ENCODE results near the gene ADAMTS19. TPM values are rescaled to one million over a fixed set of nuclear protein-coding genes. Genes with fewer than 3 reads are reported as not detected.

Gene ADAMTS19
- total RNA-seq, 4 donors from 2014 or later: 0.76 TPM; not detected in 3

DNA sequence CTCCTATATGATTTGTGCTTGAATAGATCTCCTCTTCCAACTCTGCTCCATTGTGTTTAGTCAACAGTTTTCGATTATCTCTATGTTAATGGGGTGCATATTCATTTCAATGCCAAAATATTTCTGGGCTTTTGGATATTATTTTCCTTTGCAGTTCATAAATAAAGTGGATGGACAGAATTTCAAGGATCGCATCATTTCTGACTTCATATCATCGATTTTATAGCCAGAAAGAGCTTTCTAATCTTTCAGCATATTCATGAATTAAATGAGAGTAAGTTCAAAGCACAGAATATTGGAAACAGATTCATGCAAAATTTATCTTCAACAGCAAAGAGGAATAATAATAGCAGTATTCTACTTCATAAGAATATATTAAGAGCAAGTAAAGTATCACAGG, 227.8 kb downstream of the ADAMTS19 start:
- WGBS, 2 donors: 71 to 75% methylated on average over 3 of the region's 3 CpGs
- no peak overlapping the region for H3K4me3 ChIP-seq
- no peak overlapping the region for H3K27ac ChIP-seq
- no peaks in the 10 kb centered on the region for H3K27me3 ChIP-seq
- intact Hi-C loops (cut with DNase I): no loop called here
- H3K36me3 ChIP-seq: no peaks in the 10 kb centered on the region
- no peaks in the 10 kb centered on the region for H3K4me1 ChIP-seq
- no peaks in the 10 kb centered on the region for H3K9me3 ChIP-seq
- DNase-seq: no peak
- TF ChIP-seq POLR2A (IDR thresholded peaks at IDR 0.05): no peak
- TF ChIP-seq, protein P1, sequence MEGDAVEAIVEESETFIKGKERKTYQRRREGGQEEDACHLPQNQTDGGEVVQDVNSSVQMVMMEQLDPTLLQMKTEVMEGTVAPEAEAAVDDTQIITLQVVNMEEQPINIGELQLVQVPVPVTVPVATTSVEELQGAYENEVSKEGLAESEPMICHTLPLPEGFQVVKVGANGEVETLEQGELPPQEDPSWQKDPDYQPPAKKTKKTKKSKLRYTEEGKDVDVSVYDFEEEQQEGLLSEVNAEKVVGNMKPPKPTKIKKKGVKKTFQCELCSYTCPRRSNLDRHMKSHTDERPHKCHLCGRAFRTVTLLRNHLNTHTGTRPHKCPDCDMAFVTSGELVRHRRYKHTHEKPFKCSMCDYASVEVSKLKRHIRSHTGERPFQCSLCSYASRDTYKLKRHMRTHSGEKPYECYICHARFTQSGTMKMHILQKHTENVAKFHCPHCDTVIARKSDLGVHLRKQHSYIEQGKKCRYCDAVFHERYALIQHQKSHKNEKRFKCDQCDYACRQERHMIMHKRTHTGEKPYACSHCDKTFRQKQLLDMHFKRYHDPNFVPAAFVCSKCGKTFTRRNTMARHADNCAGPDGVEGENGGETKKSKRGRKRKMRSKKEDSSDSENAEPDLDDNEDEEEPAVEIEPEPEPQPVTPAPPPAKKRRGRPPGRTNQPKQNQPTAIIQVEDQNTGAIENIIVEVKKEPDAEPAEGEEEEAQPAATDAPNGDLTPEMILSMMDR (IDR thresholded peaks at IDR 0.05): no peak

DNA sequence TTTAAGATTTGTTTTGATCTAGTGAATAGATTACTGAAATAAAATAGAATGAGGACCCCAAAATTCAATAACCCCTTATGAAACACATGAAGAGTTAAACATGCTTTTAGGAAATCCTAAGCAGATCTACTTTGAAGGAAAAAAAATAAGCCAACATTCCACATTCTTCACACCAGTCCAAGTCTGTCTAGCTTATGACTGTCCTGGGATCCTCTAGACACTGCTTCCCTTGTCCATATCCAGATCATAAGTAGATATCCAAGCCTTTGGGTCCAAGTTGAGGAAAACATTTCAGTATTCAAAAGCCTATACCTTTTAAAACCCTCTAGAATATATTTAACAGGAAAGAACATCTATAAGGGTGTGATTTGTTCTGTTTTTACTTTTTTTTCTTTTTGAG, 228.9 kb downstream of the ADAMTS19 start:
- intact Hi-C loops (cut with DNase I): no loop called here
- Histone ChIP-seq H3K27me3 (no peaks in the 10 kb centered on the region), H3K9me3 (no peaks in the 10 kb centered on the region), H3K36me3 (no peaks in the 10 kb centered on the region), H3K4me1 (no peaks in the 10 kb centered on the region), H3K27ac (no peak overlapping the region), H3K4me3 (no peak overlapping the region)
- no peak for DNase-seq
- TF ChIP-seq, protein P1 (IDR thresholded peaks at IDR 0.05): no peak

DNA sequence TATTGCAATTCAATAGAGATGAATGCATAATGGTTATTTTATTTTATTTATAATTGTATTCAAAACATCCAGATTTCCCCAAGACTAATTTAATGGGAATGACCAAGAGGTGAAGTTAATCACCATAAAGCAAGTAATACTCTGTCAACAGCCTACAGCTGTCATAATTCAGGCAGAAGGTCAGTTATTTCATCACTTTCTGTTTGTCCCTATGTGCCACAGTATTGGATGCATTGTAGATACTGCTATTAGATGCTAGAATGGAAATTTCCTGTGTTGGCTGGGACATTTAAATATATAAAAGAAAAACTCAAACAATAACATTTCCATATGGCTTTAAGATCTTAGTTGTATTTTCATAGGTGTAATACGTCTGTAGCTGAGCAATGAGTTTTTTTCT, 231.1 kb downstream of the ADAMTS19 start:
- Histone ChIP-seq H3K4me3 (no peak overlapping the region), H3K27me3 (no peaks in the 10 kb centered on the region), H3K4me1 (no peaks in the 10 kb centered on the region), H3K36me3 (no peaks in the 10 kb centered on the region), H3K27ac (no peak overlapping the region), H3K9me3 (no peaks in the 10 kb centered on the region)
- intact Hi-C loops (cut with DNase I): no loop called here
- WGBS, 2 donors: 54 to 58% methylated on average over 1 of the region's 1 CpG
- no peak for DNase-seq
- no peak for TF ChIP-seq POLR2A (IDR thresholded peaks at IDR 0.05)
- TF ChIP-seq, protein P1 (IDR thresholded peaks at IDR 0.05): no peak

DNA sequence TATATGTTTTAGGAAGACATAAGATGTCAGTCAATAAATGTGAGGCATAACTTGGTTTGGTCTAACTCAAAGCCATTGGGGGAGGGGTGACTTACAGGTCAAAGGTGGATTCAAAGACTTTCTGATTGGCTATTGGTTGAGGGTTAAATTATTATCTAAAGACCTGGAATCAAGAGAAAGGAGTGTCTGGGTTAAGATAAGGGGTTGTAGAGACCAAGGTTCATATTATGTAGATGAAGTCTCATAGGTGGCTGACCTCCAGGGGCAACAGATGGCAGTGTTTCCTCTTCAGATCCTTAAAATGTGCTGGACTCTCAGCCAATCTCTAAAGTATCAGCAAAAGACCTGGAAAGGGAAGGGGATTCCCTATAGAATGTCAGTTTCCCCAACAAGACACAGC, 236.5 kb downstream of the ADAMTS19 start:
- Histone ChIP-seq H3K4me1 (no peaks in the 10 kb centered on the region), H3K27me3 (no peaks in the 10 kb centered on the region), H3K36me3 (no peaks in the 10 kb centered on the region), H3K4me3 (no peak overlapping the region), H3K27ac (no peak overlapping the region), H3K9me3 (no peaks in the 10 kb centered on the region)
- intact Hi-C loops (cut with DNase I): no loop called here
- no peak for DNase-seq
- TF ChIP-seq, protein P1 (IDR thresholded peaks at IDR 0.05): no peak
- TF ChIP-seq POLR2A (IDR thresholded peaks at IDR 0.05): no peak

DNA sequence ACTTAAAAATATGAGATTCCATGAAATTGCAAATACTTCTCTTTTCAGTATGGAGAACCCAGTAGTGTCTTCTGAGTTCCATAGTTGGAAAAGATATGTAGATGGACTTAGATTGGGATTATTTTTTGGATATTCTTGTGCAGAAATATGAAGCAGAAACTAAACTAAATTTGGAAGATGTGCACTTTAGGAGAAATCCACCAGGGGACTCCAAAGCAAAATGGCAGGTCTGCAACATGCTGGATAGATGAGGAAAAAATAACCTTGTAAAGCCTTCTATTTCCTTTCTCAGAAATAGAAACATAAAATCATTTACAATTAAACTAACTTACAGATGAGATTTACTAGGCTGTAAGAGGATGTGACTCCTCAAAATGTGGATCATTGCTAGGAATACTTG, 238.6 kb downstream of the ADAMTS19 start:
- intact Hi-C loops (cut with DNase I): no loop called here
- Histone ChIP-seq H3K36me3 (no peaks in the 10 kb centered on the region), H3K9me3 (no peaks in the 10 kb centered on the region), H3K27me3 (no peaks in the 10 kb centered on the region), H3K4me3 (no peak overlapping the region), H3K4me1 (no peaks in the 10 kb centered on the region), H3K27ac (no peak overlapping the region)
- no peak for TF ChIP-seq POLR2A (IDR thresholded peaks at IDR 0.05)
- TF ChIP-seq, protein P1 (IDR thresholded peaks at IDR 0.05): no peak
- DNase-seq: no peak
